GM19238 (cell line): Measurements from ENCODE around the gene CADPS.

Experiments used
- DNase-seq: peaks from one replicate; pipeline ENCODE4 v3.0.0; 2011; ENCODE audit warnings: low spot score; ENCODE audit not compliant: insufficient read length

CADPS gene

DNA sequence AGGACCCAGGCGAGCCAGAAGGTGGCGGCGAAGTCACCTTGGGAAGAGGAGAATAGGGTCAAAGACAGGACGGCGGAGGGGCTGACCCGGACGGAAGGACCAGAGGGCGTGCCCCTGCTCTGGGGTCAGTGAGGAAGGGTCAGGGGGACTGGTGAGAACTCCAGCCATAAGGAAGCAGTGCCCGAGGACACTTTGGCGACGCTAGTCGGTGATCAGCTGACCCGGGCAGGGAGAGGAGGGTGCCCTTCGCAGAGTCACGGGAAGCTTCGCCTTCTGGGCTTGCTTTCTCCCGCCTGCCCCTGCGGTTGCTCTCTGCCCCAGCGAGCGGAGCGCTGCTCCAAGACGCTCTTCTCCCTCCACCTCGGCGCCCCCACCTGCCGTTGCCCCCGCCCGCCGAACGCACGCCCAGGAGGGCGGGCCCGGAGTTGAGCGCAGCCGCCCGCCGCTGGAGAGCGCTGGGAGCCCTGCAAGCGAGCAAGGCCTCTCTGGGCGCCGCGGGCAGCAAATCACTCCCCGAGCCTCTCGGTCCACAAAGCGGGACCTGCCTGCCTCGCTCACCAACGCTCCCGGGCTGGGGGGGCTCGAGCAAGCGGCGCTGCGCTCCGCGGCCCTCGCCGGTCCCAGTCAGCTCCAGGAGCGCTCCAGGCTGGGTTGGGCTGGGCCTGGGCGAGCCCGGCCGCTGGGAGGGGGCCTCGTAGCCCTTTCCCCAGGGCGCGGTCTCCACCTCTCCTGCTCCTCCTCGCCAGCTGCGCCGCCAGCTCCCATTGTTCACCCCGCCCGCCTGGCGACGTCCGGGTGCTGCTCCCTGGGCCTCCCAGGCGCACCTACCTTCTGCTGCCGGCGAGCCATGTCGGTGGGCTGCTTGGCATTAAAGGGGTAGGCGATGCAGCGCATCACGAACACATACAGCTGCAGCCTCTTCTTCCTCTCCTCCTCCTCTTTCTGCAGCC, 1.2 kb downstream of the CADPS start:
- DNase-seq, result no peak

DNA sequence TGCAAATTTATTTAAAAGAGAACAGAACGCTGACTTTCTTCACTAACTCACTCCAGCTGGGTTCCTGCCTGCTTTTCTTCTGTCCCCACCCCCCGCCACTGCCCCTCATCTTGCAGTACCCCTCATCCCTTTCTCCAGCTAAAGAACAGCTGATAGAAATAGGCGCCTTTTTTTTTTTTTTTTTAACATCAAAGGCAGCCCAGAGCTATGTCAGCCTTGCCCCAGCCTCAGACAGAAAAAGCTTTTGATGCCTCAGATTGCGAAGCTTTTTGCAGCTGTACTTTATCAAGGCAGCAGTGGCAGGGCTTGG, 1.8 kb downstream of the CADPS start:
- DNase-seq, result no peak

DNA sequence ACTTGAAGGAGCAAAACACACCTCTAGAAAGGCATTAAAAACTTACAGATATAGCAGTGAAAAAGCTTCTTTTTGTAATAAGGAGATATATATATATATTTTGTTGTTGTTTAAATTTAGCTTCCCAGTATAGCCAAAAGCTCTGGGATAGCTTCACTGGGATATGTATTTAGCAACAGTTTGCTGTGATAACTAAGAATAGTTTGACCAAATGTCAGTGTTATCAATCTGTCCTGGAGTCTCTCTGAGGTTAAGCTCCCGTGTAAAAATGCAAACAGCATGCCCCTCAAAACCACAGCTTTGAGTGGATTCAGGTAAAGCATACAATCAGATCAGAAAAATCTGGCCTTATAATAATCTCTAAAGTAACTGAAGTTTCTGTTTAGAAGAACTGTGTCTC, 2.9 kb downstream of the CADPS start:
- no peak for DNase-seq

DNA sequence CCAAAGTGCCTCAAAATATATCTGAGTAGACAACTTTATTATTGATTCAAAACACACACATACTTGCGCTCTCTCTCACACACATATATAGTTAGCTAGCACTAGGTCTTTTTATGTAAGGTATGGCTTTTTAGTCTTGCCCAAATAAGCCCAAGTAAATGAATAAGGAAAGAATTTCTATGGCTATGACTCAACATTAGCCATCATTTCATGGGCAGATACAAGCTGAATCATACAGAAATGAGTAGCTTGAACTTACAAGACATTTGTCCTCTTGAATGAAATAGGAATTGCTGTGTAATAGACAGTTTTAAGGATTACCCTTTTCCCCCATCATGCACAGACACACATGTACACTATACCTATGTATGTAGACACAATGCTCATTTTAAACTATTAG, 4.9 kb downstream of the CADPS start:
- DNase-seq, result no peak

DNA sequence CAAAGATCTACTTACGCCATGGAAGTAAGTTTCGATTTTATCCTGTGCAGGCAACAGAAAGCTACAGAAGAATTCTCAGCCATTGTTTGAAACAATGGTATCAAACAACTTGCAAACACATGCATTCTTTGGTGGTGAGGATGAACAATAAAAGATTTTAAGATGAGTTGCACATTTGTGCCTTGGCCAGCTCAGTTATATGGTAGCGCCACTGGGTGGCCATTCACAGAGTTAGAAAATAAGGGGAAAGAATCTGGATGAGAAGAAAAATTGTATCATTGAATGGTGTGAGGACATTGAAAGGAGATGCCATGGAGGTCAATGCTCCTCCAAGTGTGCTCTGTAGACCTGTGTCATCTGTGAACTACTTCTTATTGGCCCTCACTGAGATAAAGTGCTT, 11.6 kb downstream of the CADPS start:
- DNase-seq, result no peak

DNA sequence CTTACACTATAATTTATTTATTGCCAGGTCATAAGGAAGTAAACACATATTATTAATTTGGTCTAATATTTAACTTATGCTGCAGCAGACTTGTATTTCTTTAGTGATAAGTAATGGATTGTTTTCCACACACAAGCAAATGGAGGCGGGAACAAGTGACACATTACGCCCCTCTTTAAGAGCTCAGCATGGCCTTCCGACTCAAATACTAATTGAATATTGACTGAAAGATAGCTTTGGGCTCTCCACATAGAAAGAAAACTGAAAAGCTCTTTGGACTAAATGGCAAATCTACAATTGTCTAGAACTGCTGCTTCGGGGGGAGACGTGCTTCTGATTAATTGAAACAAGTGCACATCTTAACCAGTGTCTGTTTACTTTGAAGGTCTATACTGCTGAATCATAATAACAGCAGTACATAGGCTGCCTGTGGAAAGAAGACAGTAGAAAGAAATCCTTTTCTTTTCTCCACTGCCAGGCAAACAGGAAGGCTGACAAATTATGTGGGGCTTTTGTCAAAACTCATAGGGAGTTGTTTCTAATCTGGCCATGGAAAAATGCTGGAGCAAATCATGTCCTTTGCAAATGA, 15.9 kb downstream of the CADPS start:
- DNase-seq, result no peak

DNA sequence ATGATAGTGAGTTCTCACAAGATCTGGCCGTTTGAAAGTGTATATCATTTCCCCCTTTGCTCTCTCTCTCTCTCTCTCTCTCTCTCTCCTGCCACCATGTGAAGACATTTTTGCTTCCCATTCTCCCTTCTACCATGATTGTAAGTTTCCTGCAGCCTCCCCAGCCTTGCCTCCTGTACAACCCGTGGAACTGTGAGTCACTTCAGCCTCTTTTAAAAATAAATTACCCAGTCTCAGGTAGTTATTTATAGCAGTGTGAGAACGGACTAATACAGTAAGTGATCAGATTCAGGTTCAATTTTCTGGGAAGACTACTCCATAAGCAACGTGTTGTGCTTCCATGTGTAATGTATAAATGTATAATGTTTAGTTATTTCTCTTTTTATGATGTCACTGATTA, 29.2 kb downstream of the CADPS start:
- no peak for DNase-seq

DNA sequence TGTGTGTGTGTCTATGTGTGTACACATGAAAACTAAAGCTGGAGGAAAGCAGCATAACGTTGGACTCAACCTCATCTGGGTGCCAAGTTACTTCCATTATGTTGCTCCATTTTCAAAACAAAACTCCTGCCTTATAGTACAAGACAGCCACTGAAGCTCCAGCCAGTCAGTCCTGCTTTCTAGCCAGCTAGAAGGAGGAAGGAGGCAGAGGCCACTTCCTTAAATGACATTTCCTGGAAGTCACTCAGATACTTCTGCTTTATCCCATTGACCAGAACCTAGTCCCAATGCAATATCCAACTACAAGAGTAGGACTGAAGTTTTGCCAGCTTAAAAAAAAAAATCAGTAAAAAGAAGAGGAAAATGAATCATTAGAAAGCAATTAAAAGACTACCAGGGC, 31.7 kb downstream of the CADPS start:
- DNase-seq, result no peak

DNA sequence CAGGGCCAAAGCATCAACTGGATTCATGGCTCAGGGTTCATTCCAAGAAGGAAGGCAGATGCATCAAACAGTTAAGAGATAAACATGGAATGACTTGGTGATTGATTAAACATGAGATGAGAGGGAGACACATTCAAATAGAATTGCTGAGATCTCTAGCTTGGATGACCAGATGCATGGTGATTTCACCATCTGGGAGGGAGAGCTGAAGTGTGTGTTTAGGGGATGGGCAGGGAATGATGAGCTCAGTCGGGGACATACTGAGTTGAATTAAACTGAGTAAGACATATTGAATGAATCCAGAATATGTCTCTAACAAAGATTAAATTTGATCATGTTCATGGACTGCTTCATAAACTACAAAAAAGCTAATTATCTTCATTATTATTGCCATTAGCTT, 35.5 kb downstream of the CADPS start:
- no peak for DNase-seq

DNA sequence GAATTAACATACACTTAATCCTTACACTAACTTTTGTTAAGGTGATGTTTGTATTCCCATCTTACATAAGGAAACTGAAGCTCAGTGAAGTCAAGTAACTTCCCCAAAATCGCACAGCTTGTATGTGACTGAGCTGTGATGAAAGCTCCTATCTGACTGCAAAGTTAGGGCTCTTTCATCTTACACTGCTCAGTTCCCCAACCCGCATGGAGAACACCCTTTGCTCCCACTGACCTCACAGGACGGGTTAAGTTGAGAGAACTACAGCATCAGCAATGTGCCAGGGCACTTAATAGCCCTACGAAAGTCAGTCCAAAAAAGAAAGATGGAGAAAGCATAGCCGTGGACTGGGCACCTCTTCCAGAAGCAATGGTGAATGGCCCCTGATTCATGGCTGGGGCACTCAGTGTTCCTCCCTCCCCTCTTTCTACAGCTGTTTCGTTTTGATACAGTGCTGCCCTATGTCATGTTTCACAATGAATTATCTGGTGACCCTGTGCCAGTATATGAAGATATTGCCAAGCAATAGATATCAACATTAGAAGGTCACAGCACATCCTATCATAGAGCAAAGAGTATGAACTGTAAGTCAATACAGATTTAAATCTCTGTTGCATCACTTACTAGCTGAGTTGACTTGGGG, 38.0 kb downstream of the CADPS start:
- DNase-seq, result no peak

DNA sequence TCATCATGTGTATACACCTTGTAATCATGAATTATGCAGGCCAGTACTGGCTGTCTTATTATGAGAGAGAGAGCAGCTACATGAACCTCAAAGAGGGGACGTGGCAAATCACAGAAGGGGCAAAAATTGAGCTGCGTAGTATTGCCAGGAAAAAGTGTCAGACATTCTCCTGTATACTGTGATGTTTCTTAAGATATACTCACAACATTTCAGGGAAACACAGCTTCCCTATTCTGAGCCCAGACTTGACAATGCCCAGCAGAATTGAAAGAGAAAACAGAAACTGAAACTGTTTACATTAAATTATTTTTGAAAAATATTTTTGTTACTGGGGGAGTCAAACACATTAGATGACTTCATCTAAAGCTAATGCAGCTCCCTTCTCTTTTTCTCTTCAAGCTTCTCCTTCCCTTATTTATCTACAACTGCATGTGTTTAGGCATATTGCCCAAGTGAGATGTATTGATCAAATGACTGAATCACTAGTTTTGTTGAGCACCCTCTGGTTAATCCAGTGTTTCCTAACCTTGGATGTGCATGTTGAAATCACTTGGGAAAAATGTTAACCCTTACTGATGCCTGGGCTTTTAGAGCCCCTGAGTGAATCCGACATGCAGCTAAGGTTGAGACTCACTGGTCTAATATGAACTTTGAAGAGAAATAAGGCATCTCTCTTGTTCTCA, 39.5 kb downstream of the CADPS start:
- no peak for DNase-seq

DNA sequence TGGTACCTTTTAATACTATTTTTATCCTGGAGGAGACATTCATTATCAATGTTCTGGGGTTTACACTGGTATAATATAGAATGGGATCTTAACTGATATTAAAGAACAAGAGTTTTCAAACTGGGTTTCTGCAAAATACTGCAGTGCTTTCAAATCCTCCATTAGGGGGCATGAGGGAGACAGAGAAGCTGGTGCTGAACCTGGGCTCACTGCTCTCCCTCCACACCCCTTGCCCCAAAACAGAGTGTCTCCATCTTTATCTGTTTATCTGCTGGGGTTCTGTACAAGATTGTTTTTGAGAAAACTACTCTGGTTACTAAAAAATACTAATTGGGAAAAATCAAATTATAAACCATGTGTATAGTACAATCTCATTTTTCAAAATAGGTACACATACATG, 41.7 kb downstream of the CADPS start:
- DNase-seq, result no peak

DNA sequence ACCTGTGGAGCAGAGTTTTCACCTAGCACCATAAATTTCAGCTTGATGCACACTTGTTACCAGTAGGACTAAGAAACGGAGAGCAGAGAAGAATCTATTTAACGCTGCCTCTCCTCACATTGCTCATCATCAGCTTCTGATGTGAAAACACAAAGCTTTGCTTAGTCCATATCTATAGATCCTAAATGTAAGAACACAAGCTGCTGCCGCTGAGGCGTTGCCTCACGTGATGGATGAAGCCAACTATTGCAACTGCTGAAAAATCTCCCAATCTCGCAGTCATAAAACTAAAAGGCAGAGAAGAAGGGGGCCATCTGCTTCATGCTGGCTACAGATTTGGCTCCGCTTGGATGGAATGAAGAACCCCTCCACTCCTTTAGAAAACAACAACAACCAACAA, 42.7 kb downstream of the CADPS start:
- no peak for DNase-seq

DNA sequence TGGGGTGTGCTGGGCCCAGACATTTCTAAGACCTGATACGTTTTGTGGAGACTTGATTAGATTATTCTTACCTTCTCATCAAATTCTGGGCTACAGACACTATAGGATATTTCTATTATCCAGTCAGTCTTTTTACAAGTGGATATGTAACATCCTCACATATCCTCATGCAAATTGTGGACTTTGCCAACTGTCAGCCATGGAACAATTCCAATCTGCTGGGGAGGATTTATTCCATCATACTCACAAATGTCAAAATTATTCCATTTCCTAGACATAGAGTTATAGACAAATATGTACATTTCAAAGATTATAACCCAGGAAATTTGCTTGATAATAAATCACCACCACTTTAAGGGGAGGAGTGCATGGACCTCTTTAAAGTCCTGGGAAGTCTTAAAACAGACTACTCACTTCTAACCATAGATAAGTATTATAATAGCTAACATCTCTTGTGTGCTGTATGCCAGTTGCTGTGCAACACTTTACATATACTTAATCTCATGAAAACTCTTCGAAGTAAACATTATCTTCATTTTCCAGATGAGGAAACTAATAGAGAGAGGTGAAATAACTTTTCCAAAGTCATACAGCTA, 44.4 kb downstream of the CADPS start:
- no peak for DNase-seq

DNA sequence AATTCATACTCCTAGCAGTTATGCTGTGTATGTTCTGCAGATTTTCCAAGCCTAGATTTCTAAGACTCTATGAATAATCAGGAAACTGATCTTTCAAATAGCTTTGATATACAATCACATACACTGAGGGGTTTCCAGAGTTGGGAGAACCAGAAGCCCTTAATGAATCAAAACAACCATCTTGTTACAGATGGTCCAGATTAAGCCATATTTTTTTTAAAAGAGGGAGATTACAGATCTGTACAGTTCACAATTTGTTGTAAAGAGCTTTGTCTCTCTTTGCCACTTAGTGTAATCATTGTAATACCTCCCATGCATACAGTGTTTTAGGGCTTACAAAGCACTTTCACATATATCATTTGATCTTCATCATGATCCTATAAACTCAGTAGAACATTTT, 47.7 kb downstream of the CADPS start:
- no peak for DNase-seq

DNA sequence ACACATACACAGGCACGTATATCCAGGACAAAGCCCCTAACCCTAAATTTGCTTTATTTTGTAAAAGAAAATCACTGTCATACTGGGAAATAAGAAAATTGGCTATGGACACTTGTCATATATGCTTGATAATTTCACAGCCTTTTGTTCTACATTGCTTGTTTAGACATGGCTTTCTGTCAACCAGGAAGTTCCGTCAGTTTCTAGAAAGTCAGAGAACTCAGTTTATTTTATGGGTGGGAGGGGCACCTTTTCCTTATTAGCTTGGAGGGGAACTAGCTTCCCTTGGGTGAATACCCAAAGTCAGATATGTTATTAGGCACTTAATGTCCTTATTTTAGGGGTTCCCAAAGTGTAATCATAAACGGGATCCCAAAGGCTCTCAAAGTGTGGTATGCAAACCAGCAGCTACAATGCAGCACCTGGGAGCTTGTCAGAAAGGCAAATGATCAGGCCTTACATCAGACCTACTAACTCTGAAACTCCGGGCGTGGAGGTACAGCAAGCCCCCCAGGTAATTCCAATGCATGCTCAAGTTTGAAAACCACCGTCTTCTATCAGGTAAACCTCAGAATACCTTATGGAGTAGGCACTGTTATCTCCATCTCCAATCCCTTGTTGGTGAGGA, 50.1 kb downstream of the CADPS start:
- no peak for DNase-seq

DNA sequence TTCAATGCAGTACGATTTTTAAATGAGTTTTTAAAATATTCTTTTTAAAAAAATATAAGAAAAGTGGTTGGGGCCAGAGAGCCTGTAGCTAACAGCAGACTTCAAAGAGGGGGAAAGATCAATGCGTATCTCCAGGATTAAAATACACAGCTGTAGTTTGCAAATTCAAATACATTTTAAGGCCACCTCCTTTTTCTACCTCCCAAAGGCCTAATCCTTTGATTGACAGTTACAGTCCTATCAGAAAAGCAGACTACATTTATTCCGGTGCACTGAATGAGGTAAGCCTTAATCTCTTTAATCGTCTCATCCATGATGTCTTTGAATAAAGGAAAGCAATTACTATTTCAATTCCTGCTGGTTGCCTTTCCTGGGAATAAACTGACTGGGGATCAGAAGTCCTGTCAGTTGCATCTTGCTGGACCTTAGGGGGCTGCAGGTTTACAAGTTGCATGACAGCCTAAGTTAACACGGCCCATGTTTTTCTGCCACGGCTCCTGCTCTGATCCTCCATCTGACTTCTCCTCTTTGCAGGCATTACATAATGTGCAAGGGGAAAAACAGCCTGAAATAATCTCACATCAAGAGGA, 51.7 kb downstream of the CADPS start:
- DNase-seq, result no peak

DNA sequence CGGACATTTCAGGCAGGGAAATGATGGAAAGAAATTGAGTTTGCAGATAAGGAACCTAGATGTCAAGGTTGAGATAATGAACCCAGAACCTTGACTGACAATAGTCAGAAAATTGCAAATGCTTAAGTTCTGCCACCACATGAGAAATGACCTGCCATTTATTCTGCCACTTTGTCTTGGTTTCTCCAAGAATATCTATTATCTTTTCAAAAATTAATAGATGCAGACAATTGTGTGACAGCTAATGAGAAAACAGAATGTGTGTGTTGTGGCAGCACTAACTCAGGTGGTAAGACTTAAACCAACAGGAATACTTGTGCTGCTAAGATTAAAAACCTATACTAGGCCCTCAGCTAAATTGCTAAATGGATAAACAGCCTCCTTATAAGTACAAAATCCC, 52.3 kb downstream of the CADPS start:
- DNase-seq, result no peak

DNA sequence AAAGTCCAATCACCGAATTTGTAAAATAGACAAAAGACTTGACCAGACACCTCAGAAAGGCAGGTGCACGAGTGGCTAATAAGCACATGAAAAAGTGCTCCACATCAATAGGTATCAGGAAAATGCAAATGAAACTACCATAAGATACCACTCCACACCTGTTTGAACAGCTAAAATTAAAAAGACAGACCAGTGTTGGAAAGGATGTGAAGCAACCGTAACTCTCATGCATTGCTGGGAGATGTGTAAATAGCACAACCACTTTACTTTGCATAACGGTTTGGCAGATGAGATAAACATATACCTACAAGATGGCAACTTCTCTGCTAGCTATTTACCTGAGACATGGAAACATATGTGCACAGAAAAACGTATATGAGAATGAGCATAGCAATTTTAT, 56.9 kb downstream of the CADPS start:
- DNase-seq, result no peak

DNA sequence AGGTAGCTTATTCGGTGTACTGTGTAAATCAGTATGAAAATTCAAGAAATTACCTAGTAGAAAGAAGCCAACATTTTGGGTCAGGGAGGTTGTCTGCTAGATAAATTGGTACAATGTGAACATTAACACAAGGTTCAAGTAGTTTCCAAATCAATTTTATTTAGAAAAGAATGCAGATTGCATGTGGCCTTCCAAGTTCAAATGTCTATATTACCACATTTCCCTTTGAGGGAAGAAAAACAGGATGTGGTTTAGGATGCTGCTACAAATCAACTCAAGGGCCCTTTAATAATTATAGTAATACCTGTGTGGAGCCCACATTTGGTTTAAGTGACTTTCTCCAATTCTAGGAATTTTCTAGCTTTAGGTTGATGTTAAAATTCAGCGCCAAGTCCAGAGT, 57.5 kb downstream of the CADPS start:
- no peak for DNase-seq

DNA sequence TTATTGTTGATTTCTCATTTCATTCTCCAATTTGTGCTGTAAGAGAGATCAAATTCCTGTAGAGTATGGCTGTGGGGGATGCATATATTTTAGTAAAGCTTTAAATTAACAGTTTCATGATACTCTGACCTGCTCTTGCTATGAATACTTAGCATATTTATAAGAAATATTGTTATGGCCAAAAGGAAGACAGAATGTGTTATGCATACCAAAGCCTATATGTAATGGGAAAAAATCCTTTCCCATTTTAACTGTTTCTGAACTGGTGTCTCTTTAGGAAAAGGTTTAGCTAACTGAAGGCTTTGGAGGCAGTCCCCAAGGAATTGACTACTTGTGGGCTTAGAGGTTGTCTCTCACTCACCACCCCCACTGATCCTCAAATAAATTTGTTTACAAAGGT, 59.2 kb downstream of the CADPS start:
- DNase-seq, result no peak
